SU-DHL-6 (cell line): ENCODE measurements around the gene ACP6.

Experiments
- H2AFZ ChIP-seq: fragments of 200-600 bp; sonication (generic); 2 replicates; pipeline ENCODE4 v1.6.1; 2014; ENCODE audit warnings: low read depth, mild to moderate bottlenecking, moderate library complexity, mixed read lengths, antibody characterized with exemption, low read length; ENCODE audit not compliant: severe bottlenecking
- H3F3A ChIP-seq: fragments of 200-600 bp; shearing (Covaris generic); 2 replicates; pipeline ENCODE4 v1.6.0; 2016; ENCODE audit warnings: antibody characterized with exemption, mild to moderate bottlenecking; ENCODE audit not compliant: insufficient read depth
- H3K27ac ChIP-seq: fragments of 200-600 bp; sonication (generic); 2 replicates; pipeline ENCODE4 v1.5.1; 2016; ENCODE audit warnings: low read depth, mild to moderate bottlenecking, low read length, moderate library complexity, mixed read lengths
- H3K27me3 ChIP-seq: fragments of 200-600 bp; sonication (generic), shearing (Covaris generic); 2 replicates; pipeline ENCODE4 v1.6.0; 2014; ENCODE audit warnings: mild to moderate bottlenecking, low read length
- H3K36me3 ChIP-seq: fragments of 200-600 bp; sonication (generic); 2 replicates; pipeline ENCODE4 v1.6.1; 2014; ENCODE audit warnings: mild to moderate bottlenecking, low read length, mixed read lengths
- H3K4me2 ChIP-seq: fragments of 300-600, 200-600 bp; shearing (Covaris generic), sonication (generic); 2 replicates; pipeline ENCODE4 v1.6.0; 2014; ENCODE audit warnings: low read length, low read depth, mild to moderate bottlenecking; ENCODE audit not compliant: poor library complexity, severe bottlenecking
- H3K4me3 ChIP-seq: fragments of 200-600 bp; sonication (generic); 2 replicates; pipeline ENCODE4 v1.5.1; 2014; ENCODE audit warnings: antibody characterized with exemption, low read length, mild to moderate bottlenecking, mixed read lengths; ENCODE audit not compliant: insufficient read depth, poor library complexity, severe bottlenecking
- H3K79me2 ChIP-seq: fragments of 200-600 bp; sonication (generic); 2 replicates; pipeline ENCODE4 v1.6.1; 2014; ENCODE audit warnings: mild to moderate bottlenecking, low read length, moderate library complexity; ENCODE audit not compliant: insufficient read depth
- H3K9ac ChIP-seq: fragments of 200-600 bp; sonication (generic); 2 replicates; pipeline ENCODE4 v1.7.0; 2014; ENCODE audit warnings: mild to moderate bottlenecking, low read length
- H3K9me2 ChIP-seq: fragments of 200-600 bp; sonication (generic); replicated peaks from 2 replicates; pipeline ENCODE4 v1.6.1; 2014; ENCODE audit warnings: low read length; ENCODE audit not compliant: insufficient read depth
- H3K9me3 ChIP-seq: fragments of 200-600 bp; sonication (generic); 2 replicates; pipeline ENCODE4 v1.6.1; 2014; ENCODE audit warnings: low read length, mixed read lengths; ENCODE audit not compliant: insufficient read depth
- H4K20me1 ChIP-seq: fragments of 200-600 bp; sonication (generic); 2 replicates; pipeline ENCODE4 v1.6.1; 2014; ENCODE audit warnings: low read depth, mild to moderate bottlenecking, antibody characterized with exemption, low read length, moderate library complexity, mixed read lengths
- EZH2phosphoT487 ChIP-seq: fragments of 200-600 bp; sonication (generic), shearing (Covaris generic); conservative IDR thresholded peaks from 2 replicates; pipeline ENCODE4 v1.6.1; 2018; ENCODE audit warnings: mild to moderate bottlenecking, antibody characterized with exemption, low read length, moderate library complexity, mixed read lengths
- TF ChIP-seq, protein P1 (sequence below): fragments of 200-600 bp; sonication (generic); IDR thresholded peaks from one replicate; pipeline ENCODE4 v1.5.1; 2017; ENCODE audit warnings: antibody characterized with exemption, mild to moderate bottlenecking, low read length, moderate library complexity; ENCODE audit not compliant: insufficient read depth, poor library complexity, severe bottlenecking

The ACP6 gene

DNA sequence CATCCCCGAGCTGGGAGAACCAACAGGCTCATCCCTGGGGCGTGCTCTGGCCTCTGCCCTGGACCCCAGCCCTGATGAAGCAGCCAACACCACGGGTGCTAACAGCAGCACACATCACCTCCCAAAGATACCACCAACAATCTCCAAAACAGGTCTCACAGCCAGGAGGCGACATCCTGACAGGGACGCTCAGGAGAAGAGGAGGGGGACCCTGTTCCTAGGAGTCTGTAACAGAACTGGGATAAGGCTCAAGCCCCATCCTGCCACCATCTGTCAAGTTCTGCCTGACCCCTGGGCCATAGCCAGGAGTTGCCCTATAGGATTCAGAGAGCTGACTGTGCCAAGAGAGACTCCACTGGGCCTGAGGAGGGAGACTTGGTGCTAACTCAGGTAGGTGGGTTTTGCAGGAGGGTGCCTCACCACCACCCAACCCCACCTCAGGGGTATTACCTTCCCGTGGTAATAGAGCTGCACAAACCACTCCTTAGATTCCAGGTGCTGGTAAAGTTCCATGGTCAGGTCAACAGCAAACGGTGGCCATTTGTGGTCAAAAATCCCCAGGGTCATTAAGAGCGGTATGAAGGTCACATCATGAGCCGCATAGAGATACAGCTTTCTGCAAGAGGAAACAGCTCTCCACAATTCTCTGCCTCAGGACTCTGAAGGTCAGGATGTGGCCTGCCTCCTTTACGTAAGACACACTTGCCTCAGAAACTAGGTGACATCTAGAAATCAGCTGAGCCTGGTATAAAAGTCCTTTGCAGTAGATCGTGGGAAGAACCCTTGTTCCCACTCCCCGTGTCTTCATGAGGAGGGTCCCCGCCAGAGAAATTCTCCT, 22.3 kb downstream of the ACP6 start:
- TF ChIP-seq EZH2phosphoT487: no peak
- TF ChIP-seq, protein P1, sequence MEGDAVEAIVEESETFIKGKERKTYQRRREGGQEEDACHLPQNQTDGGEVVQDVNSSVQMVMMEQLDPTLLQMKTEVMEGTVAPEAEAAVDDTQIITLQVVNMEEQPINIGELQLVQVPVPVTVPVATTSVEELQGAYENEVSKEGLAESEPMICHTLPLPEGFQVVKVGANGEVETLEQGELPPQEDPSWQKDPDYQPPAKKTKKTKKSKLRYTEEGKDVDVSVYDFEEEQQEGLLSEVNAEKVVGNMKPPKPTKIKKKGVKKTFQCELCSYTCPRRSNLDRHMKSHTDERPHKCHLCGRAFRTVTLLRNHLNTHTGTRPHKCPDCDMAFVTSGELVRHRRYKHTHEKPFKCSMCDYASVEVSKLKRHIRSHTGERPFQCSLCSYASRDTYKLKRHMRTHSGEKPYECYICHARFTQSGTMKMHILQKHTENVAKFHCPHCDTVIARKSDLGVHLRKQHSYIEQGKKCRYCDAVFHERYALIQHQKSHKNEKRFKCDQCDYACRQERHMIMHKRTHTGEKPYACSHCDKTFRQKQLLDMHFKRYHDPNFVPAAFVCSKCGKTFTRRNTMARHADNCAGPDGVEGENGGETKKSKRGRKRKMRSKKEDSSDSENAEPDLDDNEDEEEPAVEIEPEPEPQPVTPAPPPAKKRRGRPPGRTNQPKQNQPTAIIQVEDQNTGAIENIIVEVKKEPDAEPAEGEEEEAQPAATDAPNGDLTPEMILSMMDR: no peak
- Histone ChIP-seq H3K4me2 (no peak overlapping the region), H3K79me2 (no peaks in the 10 kb centered on the region), H3F3A (no peaks in the 10 kb centered on the region), H3K9ac (no peak overlapping the region), H4K20me1 (no peaks in the 10 kb centered on the region), H3K27ac (no peak overlapping the region), H3K36me3 (no peaks in the 10 kb centered on the region), H3K9me2 (no peaks in the 10 kb centered on the region), H2AFZ (no peak overlapping the region), H3K27me3 (no peaks in the 10 kb centered on the region), H3K9me3 (no peaks in the 10 kb centered on the region), H3K4me3 (no peak overlapping the region)

GRCh38 chr1:147643974-147644373, 26.4 kb downstream of the ACP6 start:
- Histone ChIP-seq H3K36me3 (no peaks in the 10 kb centered on the region), H3K79me2 (no peaks in the 10 kb centered on the region), H3K9me3 (no peaks in the 10 kb centered on the region), H4K20me1 (no peaks in the 10 kb centered on the region), H3K4me2 (no peak overlapping the region), H2AFZ (no peak overlapping the region), H3K27me3 (no peaks in the 10 kb centered on the region), H3K4me3 (no peak overlapping the region), H3K9me2 (no peaks in the 10 kb centered on the region), H3K9ac (no peak overlapping the region), H3K27ac (no peak overlapping the region), H3F3A (no peaks in the 10 kb centered on the region)
- no peak for TF ChIP-seq EZH2phosphoT487
- TF ChIP-seq, protein P1: no peak

GRCh38 chr1:147641695-147642592, 28.4 kb downstream of the ACP6 start:
- Histone ChIP-seq H3K4me2 (no peak overlapping the region), H3K4me3 (no peak overlapping the region), H3K27ac (no peak overlapping the region), H3K9ac (no peak overlapping the region), H3K9me2 (no peaks in the 10 kb centered on the region), H4K20me1 (no peaks in the 10 kb centered on the region), H3K27me3 (no peaks in the 10 kb centered on the region), H3K36me3 (no peaks in the 10 kb centered on the region), H3F3A (no peaks in the 10 kb centered on the region), H3K9me3 (no peaks in the 10 kb centered on the region), H2AFZ (no peak overlapping the region), H3K79me2 (no peaks in the 10 kb centered on the region)
- TF ChIP-seq EZH2phosphoT487: no peak
- TF ChIP-seq, protein P1: peak; percentile 55
